Endothelial cell of umbilical vein (primary cell): ENCODE data around the gene DCLRE1B.

Experiments used
- CTCF ChIP-seq, 2 donors: IDR thresholded peaks; 1 replicate in 1 of 2; 2 replicates in 1 of 2; pipeline ENCODE4 v1.5.1; 2011; ENCODE audit warnings: low read length in 2 of 2, mild to moderate bottlenecking in 2 of 2, moderate library complexity in 2 of 2, control low read depth in 1 of 2, inconsistent platforms in 1 of 2, low read depth in 1 of 2; ENCODE audit not compliant: insufficient read depth in 1 of 2; ENCODE audit errors: extremely low read depth in 1 of 2
- EZH2 ChIP-seq: IDR thresholded peaks from 2 replicates; pipeline ENCODE4 v1.6.1; 2012; ENCODE audit warnings: borderline replicate concordance, low read depth, mild to moderate bottlenecking, moderate library complexity, low read length, inconsistent platforms; ENCODE audit not compliant: severe bottlenecking
- FOS ChIP-seq: IDR thresholded peaks from 2 replicates; pipeline ENCODE4 v1.6.1; 2011; ENCODE audit warnings: mild to moderate bottlenecking, low read length, moderate library complexity, borderline replicate concordance; ENCODE audit not compliant: insufficient read depth
- GATA2 ChIP-seq: IDR thresholded peaks from 2 replicates; pipeline ENCODE4 v1.7.0; 2011; ENCODE audit warnings: low read depth, mild to moderate bottlenecking, moderate library complexity, mixed read lengths, low read length; ENCODE audit not compliant: insufficient read length, insufficient read depth
- JUN ChIP-seq: IDR thresholded peaks from 2 replicates; pipeline ENCODE4 v1.6.1; 2011; ENCODE audit warnings: borderline replicate concordance, low read depth; ENCODE audit not compliant: insufficient read length, insufficient read depth
- MYC ChIP-seq: IDR thresholded peaks from one replicate; pipeline ENCODE4 v1.6.1; 2011; ENCODE audit warnings: mild to moderate bottlenecking, low read depth, low read length
- POLR2A ChIP-seq: IDR thresholded peaks from 2 replicates; pipeline ENCODE4 v1.6.1; 2012; ENCODE audit warnings: low read depth, mild to moderate bottlenecking, control low read depth, low read length
- POLR2AphosphoS5 ChIP-seq: IDR thresholded peaks from 2 replicates; pipeline ENCODE4 v1.6.1; 2012; ENCODE audit warnings: low read depth, mild to moderate bottlenecking, control low read depth, low read length, moderate library complexity; ENCODE audit not compliant: insufficient read depth
- TF ChIP-seq, protein P1 (sequence below): IDR thresholded peaks from 2 replicates; pipeline ENCODE4 v1.6.1; 2011; ENCODE audit not compliant: insufficient read depth, insufficient read length

- TF ChIP-seq CTCF (IDR thresholded peaks at IDR 0.05; ENCODE audit: extremely low read depth in 1 of 2, insufficient read depth in 1 of 2, low read depth in 1 of 2, low read length in 2 of 2) = no peak
- TF ChIP-seq, protein P1, sequence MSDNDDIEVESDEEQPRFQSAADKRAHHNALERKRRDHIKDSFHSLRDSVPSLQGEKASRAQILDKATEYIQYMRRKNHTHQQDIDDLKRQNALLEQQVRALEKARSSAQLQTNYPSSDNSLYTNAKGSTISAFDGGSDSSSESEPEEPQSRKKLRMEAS = no peak
- no peak for TF ChIP-seq EZH2
- no peak for TF ChIP-seq MYC
- TF ChIP-seq FOS = no peak
- TF ChIP-seq POLR2A = no peak
- TF ChIP-seq JUN = no peak
- no peak for TF ChIP-seq GATA2
- TF ChIP-seq POLR2AphosphoS5 = no peak
Observed at GRCh38 chr1:113856401-113856790, 48.7 kb upstream of the DCLRE1B start.
